B cell (primary cell): ENCODE data around the gene KHNYN. TPM values are rescaled to one million over a fixed set of nuclear protein-coding genes. Genes with fewer than 3 reads are reported as not detected.

Experiments used
- ATAC-seq: fragments of 200-7000 bp; cut with Tn5 transposase; one replicate; pipeline ENCODE4 v1.10.0; 2021; ENCODE audit warnings: low read depth, mild to moderate bottlenecking, moderate number of reproducible peaks, moderate library complexity
- CTCF ChIA-PET: fragments of 350-600 bp; sonication (Branson Sonifier 250); formaldehyde crosslinking; loops from one replicate; lab custom pipeline; 2021; ENCODE audit warnings: antibody characterized with exemption, inconsistent platforms; lab: Charles Lee
- POLR2A ChIA-PET: fragments of 350-600 bp; sonication (Branson Sonifier 250); formaldehyde crosslinking; loops from one replicate; lab custom pipeline; 2021; ENCODE audit warnings: antibody characterized with exemption; lab: Charles Lee
- DNase-seq: peaks from one replicate; pipeline ENCODE4 v3.0.0; 2013
- H2AFZ ChIP-seq: 2 replicates; pipeline ENCODE4 v1.6.1; 2012; ENCODE audit warnings: mild to moderate bottlenecking, low read depth, low read length; ENCODE audit not compliant: insufficient read depth, poor library complexity, severe bottlenecking
- H3K27ac ChIP-seq, 2 donors: 1 replicate in 1 of 2; 2 replicates in 1 of 2; pipeline ENCODE4 v1.5.1; 2012 to 2013; ENCODE audit warnings: low read length in 2 of 2, mild to moderate bottlenecking in 2 of 2, moderate library complexity in 1 of 2
- H3K27me3 ChIP-seq, 4 experiments: fragments of 200-600 bp in 1 of 4; sonication (generic) in 1 of 4; replicated peaks in 1 of 4; 1 replicate in 2 of 4; 2 replicates in 2 of 4; pipeline versions ENCODE4 v1.6.1 to v1.7.0; 2013 to 2016; ENCODE audit warnings: low read length in 3 of 4, mild to moderate bottlenecking in 2 of 4, mixed read lengths in 1 of 4, moderate library complexity in 1 of 4; ENCODE audit not compliant: insufficient read depth in 4 of 4, control insufficient read depth in 3 of 4; ENCODE audit errors: control extremely low read depth in 1 of 4
- H3K36me3 ChIP-seq, 2 experiments: replicated peaks in 1 of 2; 1 replicate in 1 of 2; 2 replicates in 1 of 2; pipeline versions ENCODE4 v1.6.1 to v1.7.1; 2013; ENCODE audit warnings: low read length in 1 of 2; ENCODE audit not compliant: insufficient read depth in 2 of 2, control insufficient read depth in 1 of 2; ENCODE audit errors: control extremely low read depth in 1 of 2, extremely low read depth in 1 of 2
- H3K4me1 ChIP-seq, 2 donors: fragments of 200-600 bp in 1 of 2; sonication (generic) in 1 of 2; 1 replicate in 1 of 2; 2 replicates in 1 of 2; pipeline versions ENCODE4 v1.5.1 to v1.6.1; 2013 to 2017; ENCODE audit warnings: low read length in 2 of 2; ENCODE audit not compliant: control insufficient read depth in 2 of 2, insufficient read depth in 2 of 2
- H3K4me2 ChIP-seq: replicated peaks from 2 replicates; pipeline ENCODE3; 2012; ENCODE audit warnings: mild to moderate bottlenecking, low read depth, low read length; ENCODE audit not compliant: poor library complexity, severe bottlenecking
- H3K4me3 ChIP-seq, 5 experiments: fragments of 200-600 bp in 1 of 5; sonication (generic) in 1 of 5; 1 replicate in 3 of 5; 2 replicates in 2 of 5; pipeline versions ENCODE4 v1.5.1 to v1.7.0; 2011 to 2016; ENCODE audit warnings: low read length in 4 of 5, mild to moderate bottlenecking in 4 of 5, low read depth in 2 of 5, control low read depth in 1 of 5, moderate library complexity in 1 of 5; ENCODE audit not compliant: insufficient read depth in 1 of 5; ENCODE audit errors: control extremely low read depth in 1 of 5, extremely low read depth in 1 of 5
- H3K79me2 ChIP-seq: fragments of 200-600 bp; sonication (generic); one replicate; pipeline ENCODE4 v1.6.0; 2016; ENCODE audit warnings: low read length; ENCODE audit not compliant: control insufficient read depth, insufficient read depth
- H3K9ac ChIP-seq: fragments of 200-600 bp; sonication (generic); 2 replicates; pipeline ENCODE4 v1.6.1; 2017; ENCODE audit warnings: mild to moderate bottlenecking, low read length, moderate library complexity
- H3K9me3 ChIP-seq, 3 donors: one replicate each; pipeline versions ENCODE4 v1.6.1 to v1.7.1; 2013; ENCODE audit warnings: low read length in 2 of 3; ENCODE audit not compliant: control insufficient read depth in 2 of 3, insufficient read depth in 1 of 3; ENCODE audit errors: control extremely low read depth in 1 of 3
- H4K20me1 ChIP-seq: 2 replicates; pipeline ENCODE4 v1.6.0; 2012; ENCODE audit warnings: mild to moderate bottlenecking, low read length; ENCODE audit not compliant: insufficient read depth, control insufficient read depth, poor library complexity, severe bottlenecking
- H3K27ac Mint-ChIP-seq: one replicate; pipeline ENCODE4 v1.8.0; 2021; ENCODE audit warnings: mixed read lengths
- H3K27me3 Mint-ChIP-seq: one replicate; pipeline ENCODE4 v1.8.0; 2021; ENCODE audit warnings: mixed read lengths
- H3K4me1 Mint-ChIP-seq: one replicate; pipeline ENCODE4 v1.8.0; 2021; ENCODE audit warnings: mixed read lengths
- H3K4me3 Mint-ChIP-seq: one replicate; pipeline ENCODE4 v1.8.0; 2021; ENCODE audit warnings: mixed read lengths
- H3K9me3 Mint-ChIP-seq: one replicate; pipeline ENCODE4 v1.8.0; 2022; ENCODE audit warnings: mixed read lengths; ENCODE audit not compliant: insufficient read depth
- CTCF ChIP-seq: fragments of 200-600 bp; IDR thresholded peaks from one replicate; pipeline ENCODE4 v1.8.0; 2022; ENCODE audit warnings: antibody characterized with exemption, mild to moderate bottlenecking
- EZH2 ChIP-seq: IDR thresholded peaks from 2 replicates; pipeline ENCODE4 v1.6.1; 2012; ENCODE audit warnings: borderline replicate concordance, low read depth, mild to moderate bottlenecking, moderate library complexity, low read length; ENCODE audit not compliant: insufficient read depth, poor library complexity, severe bottlenecking
- WGBS: methylation state at CpG from one replicate; pipeline ENCODE4 v1.1.5; 2013; ENCODE audit warnings: missing lambda C conversion rate; ENCODE audit not compliant: insufficient coverage; 5-methylcytosine and 5-hydroxymethylcytosine counted together
- intact Hi-C: fragments of 100-400 bp; cut with micrococcal nuclease; formaldehyde crosslinking; loops from one replicate; pipeline ENCODE4 v1.10.0; 2022
- polyA plus RNA-seq: library from polyadenylated mRNA; depleted of rRNA; stranded (reverse); fragments of >200 nt; gene quantifications from 2 replicates; pipeline ENCODE4 v1.2.3, GENCODE V29; 2012
- total RNA-seq, 2 donors: library from RNA; stranded (reverse); fragments of 120-200 nt in 1 of 2; gene quantifications; 1 replicate in 1 of 2; 2 replicates in 1 of 2; pipeline versions ENCODE4 v1.2.3 to v1.2.4, GENCODE V29; 2013 to 2022

The KHNYN gene
- total and polyA plus RNA-seq, 2 donors (not counting 1 experiment from before 2014, with no cell fraction given): 74.4 to 184 TPM

DNA sequence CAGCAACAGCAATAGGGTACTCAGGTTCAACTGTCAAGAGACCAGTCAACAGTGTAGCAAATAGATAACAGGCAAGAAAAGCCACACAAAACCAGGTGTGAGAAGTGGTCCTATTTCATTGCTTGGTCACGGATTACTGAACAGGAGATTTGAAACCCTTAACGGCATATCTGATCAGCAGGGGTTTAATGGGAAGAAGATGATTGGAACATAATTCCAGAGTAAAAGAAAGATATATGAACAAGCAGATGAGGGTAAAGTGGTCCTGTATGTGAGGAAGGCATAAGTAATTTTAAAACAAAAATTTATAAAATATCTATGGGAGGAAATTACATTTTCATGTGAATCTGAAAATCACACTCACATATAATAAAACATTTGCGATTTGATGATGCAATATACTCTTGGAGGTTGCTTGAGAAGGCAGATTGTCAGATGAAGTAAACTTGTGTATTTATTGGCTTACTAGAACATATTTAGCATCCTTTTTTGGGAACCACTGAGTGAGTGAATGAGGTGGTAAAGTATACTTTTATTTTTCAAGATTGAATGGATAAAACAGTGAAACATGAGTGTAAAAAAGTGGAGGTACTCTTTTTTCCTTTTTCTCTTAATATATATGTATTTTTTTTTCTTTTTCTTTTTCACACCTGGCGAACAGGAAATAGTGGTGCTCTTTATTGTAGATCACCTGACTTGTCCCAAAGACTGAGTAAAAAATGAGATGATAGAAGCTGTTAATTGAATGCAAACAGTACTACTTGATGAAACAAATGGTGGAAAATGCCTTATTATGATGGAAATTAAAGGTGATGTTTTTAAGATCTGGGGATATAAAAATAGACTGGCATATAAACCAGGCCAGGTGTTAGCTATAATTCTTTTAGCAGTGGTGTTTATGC is 34.4 kb downstream of the KHNYN start:
- peaks cover 2% of the 10 kb centered on the region for H3K9me3 Mint-ChIP-seq
- Histone ChIP-seq H3K4me3 (no peak overlapping the region), H3K27me3 (no peaks in the 10 kb centered on the region), H3K9ac (no peak overlapping the region), H3K36me3 (no peaks in the 10 kb centered on the region), H3K4me1 (peaks cover 0 to 2% of the 10 kb centered on the region in 2 donors), H3K27ac (no peak overlapping the region), H4K20me1 (no peaks in the 10 kb centered on the region), H2AFZ (no peak overlapping the region), H3K4me2 (no peak overlapping the region), H3K9me3 (no peaks in the 10 kb centered on the region), H3K79me2 (no peaks in the 10 kb centered on the region)
- ChIA-PET CTCF (interaction anchor here (1.2 kb wide), 1 partner anchor 243 kb away, joined by 7 read pairs; no protein-coding TSS in a partner anchor), POLR2A (no interaction called here)
- H3K27ac Mint-ChIP-seq: no peak overlapping the region
- no peaks in the 10 kb centered on the region for H3K27me3 Mint-ChIP-seq
- ATAC-seq (no peak), DNase-seq (no peak)
- TF ChIP-seq CTCF: no peak
- no peak for TF ChIP-seq EZH2
- peaks cover 6% of the 10 kb centered on the region for H3K4me1 Mint-ChIP-seq
- intact Hi-C loops: no loop called here
- H3K4me3 Mint-ChIP-seq: no peak overlapping the region
- WGBS: no CpG with 5 or more reads among the region's 4 CpGs

DNA sequence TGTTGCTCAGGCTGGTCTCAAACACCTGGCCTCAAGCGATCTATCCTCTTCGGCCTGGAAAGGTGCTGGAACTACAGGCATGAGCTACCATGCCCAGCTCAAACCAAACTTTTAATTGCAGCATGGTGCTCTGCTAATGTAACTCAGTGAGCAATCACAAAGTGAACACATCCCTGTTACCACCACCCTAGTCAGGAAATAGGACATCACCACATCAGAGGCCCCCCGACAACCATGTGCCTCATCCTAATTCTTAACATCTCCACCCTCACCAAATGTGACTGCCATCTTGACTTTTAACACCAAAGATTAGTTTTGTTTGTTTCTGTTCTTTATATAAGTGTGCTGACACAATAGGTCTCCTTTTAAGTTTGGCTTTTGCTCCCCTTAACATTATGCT is 35.6 kb downstream of the KHNYN start:
- ATAC-seq (no peak), DNase-seq (no peak)
- H3K27me3 ChIP-seq: no peaks in the 10 kb centered on the region
- ChIA-PET POLR2A (no interaction called here), CTCF (interaction anchor here (1.2 kb wide), 1 partner anchor 241 kb away, joined by 7 read pairs; no protein-coding TSS in a partner anchor)
- H3K4me3 ChIP-seq: no peak overlapping the region
- TF ChIP-seq EZH2 (no peak), CTCF (no peak)
- peaks cover 6% of the 10 kb centered on the region for H3K4me1 Mint-ChIP-seq
- intact Hi-C loops: no loop called here
- no peaks in the 10 kb centered on the region for H3K79me2 ChIP-seq
- H4K20me1 ChIP-seq: no peaks in the 10 kb centered on the region
- H3K27ac Mint-ChIP-seq: no peak overlapping the region
- no peak overlapping the region for H3K9ac ChIP-seq
- no peak overlapping the region for H3K27ac ChIP-seq
- H3K9me3 Mint-ChIP-seq: peaks cover 2% of the 10 kb centered on the region
- H3K4me3 Mint-ChIP-seq: no peak overlapping the region
- no peak overlapping the region for H3K4me2 ChIP-seq
- no peaks in the 10 kb centered on the region for H3K36me3 ChIP-seq
- no peak overlapping the region for H2AFZ ChIP-seq
- H3K4me1 ChIP-seq: peaks cover 0 to 2% of the 10 kb centered on the region in 2 donors
- no peaks in the 10 kb centered on the region for H3K27me3 Mint-ChIP-seq
- WGBS: 100% methylated on average over 2 of the region's 3 CpGs
- H3K9me3 ChIP-seq: no peaks in the 10 kb centered on the region
